Gastroesophageal sphincter (tissue), 4 donors: ENCODE results near the gene GRID1. TPM values are rescaled to one million over a fixed set of nuclear protein-coding genes. Genes with fewer than 3 reads are reported as not detected.
"Not testable (repeated sequence)": the region's sequence is repeated elsewhere in the genome, so short reads cannot be mapped to it uniquely, and the experiment has no call there.

Experiments used
- ATAC-seq: fragments of 150-250 bp; one replicate; pipeline ENCODE4 v1.9.1; 2016; ENCODE audit warnings: mild to moderate bottlenecking, moderate library complexity
- H3K27ac ChIP-seq, 4 donors: fragments of 200-600 bp; sonication (generic) in 3 of 4; 1 replicate in 3 of 4; 2 replicates in 1 of 4; pipeline ENCODE4 v1.5.1; 2016 to 2019
- H3K27me3 ChIP-seq: fragments of 200-600 bp; sonication (generic); one replicate; pipeline ENCODE4 v1.5.1; 2019
- H3K36me3 ChIP-seq, 2 donors: fragments of 200-600 bp; sonication (generic); one replicate each; pipeline ENCODE4 v1.5.1; 2019; ENCODE audit warnings: control low read depth in 1 of 2
- H3K4me1 ChIP-seq, 3 donors: fragments of 200-600 bp; sonication (generic); 1 replicate in 2 of 3; 2 replicates in 1 of 3; pipeline ENCODE4 v1.5.1; 2016 to 2019; ENCODE audit warnings: control low read depth in 2 of 3
- H3K4me3 ChIP-seq, 2 donors: fragments of 200-600 bp; sonication (generic); one replicate each; pipeline ENCODE4 v1.5.1; 2019; ENCODE audit warnings: mild to moderate bottlenecking in 1 of 2, moderate library complexity in 1 of 2
- H3K9me3 ChIP-seq, 3 donors: fragments of 200-600 bp; sonication (generic); one replicate each; pipeline ENCODE4 v1.5.1; 2017 to 2019; ENCODE audit warnings: control low read depth in 2 of 3
- EP300 ChIP-seq: sonication (generic); formaldehyde crosslinking; IDR thresholded peaks from one replicate; pipeline ENCODE4 v1.6.1; 2017; ENCODE audit warnings: antibody characterized with exemption, mild to moderate bottlenecking
- POLR2A ChIP-seq, 2 donors: fragments of 450-650 bp; IDR thresholded peaks; one replicate each; pipeline ENCODE4 v1.6.1; 2017; ENCODE audit warnings: antibody characterized with exemption in 2 of 2, mild to moderate bottlenecking in 2 of 2, moderate library complexity in 1 of 2
- POLR2AphosphoS5 ChIP-seq: sonication (generic); formaldehyde crosslinking; IDR thresholded peaks from one replicate; pipeline ENCODE4 v1.6.1; 2017; ENCODE audit warnings: antibody characterized with exemption
- WGBS, 2 donors: methylation state at CpG; one replicate each; pipeline ENCODE4 v1.1.5; 2018; ENCODE audit warnings: low coverage in 1 of 2; 5-methylcytosine and 5-hydroxymethylcytosine counted together
- total RNA-seq, 4 donors: library from RNA; depleted of rRNA; stranded (reverse); fragments of >200 nt; gene quantifications; one replicate each; pipeline ENCODE4 v1.1.0, GENCODE V29; 2016
- TF ChIP-seq, protein P1 (sequence below), 4 experiments: fragments of 200-600 bp in 2 of 4; fragments of 450-650 bp in 2 of 4; sonication (generic) in 1 of 4; IDR thresholded peaks; one replicate each; pipeline ENCODE4 v1.5.1; 2017 to 2019; ENCODE audit warnings: antibody characterized with exemption in 4 of 4, mild to moderate bottlenecking in 2 of 4, moderate library complexity in 2 of 4

Gene GRID1
- total RNA-seq, 4 donors from 2014 or later, result 1.2 to 2.7 (median 1.7) TPM

DNA sequence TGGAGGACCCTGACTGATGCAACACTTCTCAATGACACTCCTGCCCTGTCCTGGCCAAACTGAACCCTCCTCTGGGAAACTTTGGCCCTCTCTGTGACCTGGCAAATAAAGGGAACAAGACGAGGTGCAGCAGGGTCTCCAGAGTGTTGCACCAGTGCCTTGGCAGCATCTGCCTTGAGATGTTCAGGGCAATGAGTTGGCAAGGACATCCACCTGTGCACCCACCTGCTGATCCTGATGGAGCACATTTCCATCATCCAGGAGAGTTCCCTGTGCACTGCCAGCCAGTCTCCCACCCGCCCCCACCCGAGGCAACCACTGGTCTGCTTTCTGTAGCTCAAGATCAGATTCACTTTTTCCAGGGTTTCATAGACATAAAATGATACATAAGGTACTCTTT is 407.4 kb downstream of the GRID1 start:
- 20 to 60% methylated on average over 1 of the region's 3 CpGs for WGBS, 2 donors
- H3K27ac ChIP-seq, result no peak overlapping the region
- TF ChIP-seq, protein P1, sequence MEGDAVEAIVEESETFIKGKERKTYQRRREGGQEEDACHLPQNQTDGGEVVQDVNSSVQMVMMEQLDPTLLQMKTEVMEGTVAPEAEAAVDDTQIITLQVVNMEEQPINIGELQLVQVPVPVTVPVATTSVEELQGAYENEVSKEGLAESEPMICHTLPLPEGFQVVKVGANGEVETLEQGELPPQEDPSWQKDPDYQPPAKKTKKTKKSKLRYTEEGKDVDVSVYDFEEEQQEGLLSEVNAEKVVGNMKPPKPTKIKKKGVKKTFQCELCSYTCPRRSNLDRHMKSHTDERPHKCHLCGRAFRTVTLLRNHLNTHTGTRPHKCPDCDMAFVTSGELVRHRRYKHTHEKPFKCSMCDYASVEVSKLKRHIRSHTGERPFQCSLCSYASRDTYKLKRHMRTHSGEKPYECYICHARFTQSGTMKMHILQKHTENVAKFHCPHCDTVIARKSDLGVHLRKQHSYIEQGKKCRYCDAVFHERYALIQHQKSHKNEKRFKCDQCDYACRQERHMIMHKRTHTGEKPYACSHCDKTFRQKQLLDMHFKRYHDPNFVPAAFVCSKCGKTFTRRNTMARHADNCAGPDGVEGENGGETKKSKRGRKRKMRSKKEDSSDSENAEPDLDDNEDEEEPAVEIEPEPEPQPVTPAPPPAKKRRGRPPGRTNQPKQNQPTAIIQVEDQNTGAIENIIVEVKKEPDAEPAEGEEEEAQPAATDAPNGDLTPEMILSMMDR (IDR thresholded peaks at IDR 0.05), result no peak
- TF ChIP-seq POLR2AphosphoS5, result no peak
- no peak for TF ChIP-seq EP300
- no peak for TF ChIP-seq POLR2A (IDR thresholded peaks at IDR 0.05)
- ATAC-seq, result no peak
- peaks cover 0 to 16% (median 0%) of the 10 kb centered on the region in 3 donors for H3K9me3 ChIP-seq
- no peaks in the 10 kb centered on the region for H3K4me1 ChIP-seq
- H3K27me3 ChIP-seq, result peaks cover 8% of the 10 kb centered on the region
- no peak overlapping the region for H3K4me3 ChIP-seq
- no peaks in the 10 kb centered on the region for H3K36me3 ChIP-seq

DNA sequence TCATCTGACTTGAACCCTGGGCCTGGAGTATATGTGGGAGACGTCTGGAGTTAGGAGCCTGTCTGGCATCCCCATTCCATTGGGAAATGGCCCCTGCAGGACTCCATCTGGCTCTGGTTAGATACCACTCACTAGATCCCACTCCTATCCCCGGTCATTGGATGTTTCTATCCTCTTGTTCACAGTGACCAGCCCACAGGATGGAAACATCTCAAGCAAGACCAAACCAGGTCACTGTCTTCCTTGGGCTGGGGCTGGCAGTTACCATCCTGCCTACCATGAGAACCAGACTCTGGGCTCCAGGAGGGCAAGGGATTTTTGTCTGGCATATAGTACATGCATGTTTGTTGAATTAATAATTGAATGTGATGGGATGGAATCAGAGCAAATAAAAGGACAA is 415.7 kb downstream of the GRID1 start:
- no peaks in the 10 kb centered on the region for H3K4me1 ChIP-seq
- H3K27ac ChIP-seq, result no peak overlapping the region
- no peak for TF ChIP-seq POLR2AphosphoS5
- TF ChIP-seq POLR2A (IDR thresholded peaks at IDR 0.05), result no peak
- TF ChIP-seq, protein P1 (IDR thresholded peaks at IDR 0.05), result no peak
- no peak for TF ChIP-seq EP300
- no peaks in the 10 kb centered on the region for H3K36me3 ChIP-seq
- ATAC-seq, result no peak
- no peak overlapping the region for H3K4me3 ChIP-seq
- no peaks in the 10 kb centered on the region for H3K9me3 ChIP-seq
- H3K27me3 ChIP-seq, result no peaks in the 10 kb centered on the region
- 80% methylated on average over 1 of the region's 2 CpGs; no CpG with 5 or more reads in 1 of the 2 donors for WGBS, 2 donors

DNA sequence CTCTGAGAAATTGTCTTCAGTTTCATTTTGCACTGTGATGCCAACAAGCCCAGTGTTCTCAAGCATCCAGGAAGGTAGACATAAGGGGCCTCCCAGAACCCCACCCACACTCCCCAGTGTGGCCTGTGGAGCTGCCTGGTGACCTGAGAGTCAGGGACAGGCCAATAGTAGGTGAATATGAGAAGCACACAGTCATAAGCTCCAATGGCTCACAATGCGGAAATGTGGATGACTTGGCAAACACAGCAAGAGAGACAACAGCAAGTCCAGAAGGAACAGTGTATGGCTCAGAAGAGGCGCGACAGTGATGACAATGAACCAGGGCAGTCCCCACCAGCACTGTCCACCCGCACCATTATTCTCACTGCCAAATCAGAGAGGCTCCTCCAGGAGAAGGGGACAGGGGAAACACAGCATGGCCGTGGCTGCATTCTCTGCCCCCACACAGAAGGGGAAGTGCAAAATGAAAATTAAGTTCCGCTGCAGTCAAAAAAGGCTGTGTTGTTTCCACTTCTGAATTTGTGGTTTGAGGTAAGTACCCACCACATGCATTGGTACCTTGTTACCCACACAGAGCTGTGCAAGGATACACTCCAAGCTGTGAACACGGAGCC is 419.8 kb downstream of the GRID1 start:
- Histone ChIP-seq H3K9me3 (no peaks in the 10 kb centered on the region), H3K36me3 (no peaks in the 10 kb centered on the region), H3K4me3 (no peak overlapping the region), H3K27me3 (peaks cover 4% of the 10 kb centered on the region), H3K4me1 (no peaks in the 10 kb centered on the region), H3K27ac (no peak overlapping the region)
- ATAC-seq, result no peak
- TF ChIP-seq, protein P1 (IDR thresholded peaks at IDR 0.05), result no peak
- TF ChIP-seq POLR2A (IDR thresholded peaks at IDR 0.05) (no peak), EP300 (no peak), POLR2AphosphoS5 (no peak)
- WGBS, 2 donors, result 76 to 84% methylated on average over 3 to 7 of the region's 7 CpGs

DNA sequence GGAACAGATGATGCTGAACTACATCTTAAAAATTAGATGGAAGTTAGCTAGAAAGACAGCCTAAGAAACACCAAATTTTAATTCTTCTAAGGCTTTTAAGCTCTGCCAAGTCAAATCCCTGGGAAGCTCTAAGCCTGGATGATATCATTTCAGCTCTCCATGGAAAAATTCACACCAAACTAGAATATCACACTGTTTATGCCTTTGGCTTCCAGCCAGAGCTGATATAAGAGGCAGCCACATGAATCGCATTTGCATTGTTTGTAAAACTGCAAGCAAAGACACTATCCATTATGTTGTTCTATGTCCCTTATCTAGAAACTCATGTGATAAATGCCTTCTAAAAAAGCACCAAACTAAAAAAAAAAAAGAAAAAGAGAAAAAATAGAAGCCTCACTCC is 430.4 kb downstream of the GRID1 start:
- Histone ChIP-seq H3K4me1 (no peaks in the 10 kb centered on the region), H3K36me3 (no peaks in the 10 kb centered on the region), H3K27ac (no peak overlapping the region), H3K4me3 (no peak overlapping the region), H3K27me3 (no peaks in the 10 kb centered on the region), H3K9me3 (no peaks in the 10 kb centered on the region)
- TF ChIP-seq POLR2A (IDR thresholded peaks at IDR 0.05) (no peak), EP300 (no peak)
- TF ChIP-seq, protein P1 (IDR thresholded peaks at IDR 0.05), result no peak
- 0 to 22% methylated on average over 1 of the region's 1 CpG for WGBS, 2 donors
- ATAC-seq, result no peak

DNA sequence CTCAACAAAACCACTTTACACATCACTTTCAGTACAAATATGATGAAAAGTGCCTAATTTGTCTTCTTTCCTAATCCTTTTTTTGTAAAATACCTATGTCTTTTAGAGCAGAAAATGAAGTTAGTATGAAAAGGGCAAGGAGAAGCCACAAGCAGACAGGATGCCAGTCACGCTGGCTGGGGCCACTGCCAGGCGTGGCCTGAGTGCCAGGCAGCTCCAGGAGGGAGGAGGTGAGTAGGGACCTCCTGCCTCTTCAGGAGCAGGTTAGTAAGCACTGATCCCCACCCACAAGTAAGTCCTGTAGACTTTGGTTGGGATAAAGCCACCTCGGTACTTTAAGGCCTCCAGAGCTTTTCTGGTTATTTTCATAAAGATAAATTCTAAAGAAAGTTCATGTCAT is 432.0 kb downstream of the GRID1 start:
- no peak overlapping the region for H3K27ac ChIP-seq
- WGBS, 2 donors, result 87 to 100% methylated on average over 2 to 3 of the region's 3 CpGs
- H3K4me3 ChIP-seq, result no peak overlapping the region
- H3K4me1 ChIP-seq, result no peaks in the 10 kb centered on the region
- no peaks in the 10 kb centered on the region for H3K9me3 ChIP-seq
- no peak for ATAC-seq
- no peaks in the 10 kb centered on the region for H3K27me3 ChIP-seq
- no peaks in the 10 kb centered on the region for H3K36me3 ChIP-seq
- TF ChIP-seq POLR2A (IDR thresholded peaks at IDR 0.05), result no peak
- TF ChIP-seq, protein P1 (IDR thresholded peaks at IDR 0.05), result no peak
- TF ChIP-seq POLR2AphosphoS5, result no peak

DNA sequence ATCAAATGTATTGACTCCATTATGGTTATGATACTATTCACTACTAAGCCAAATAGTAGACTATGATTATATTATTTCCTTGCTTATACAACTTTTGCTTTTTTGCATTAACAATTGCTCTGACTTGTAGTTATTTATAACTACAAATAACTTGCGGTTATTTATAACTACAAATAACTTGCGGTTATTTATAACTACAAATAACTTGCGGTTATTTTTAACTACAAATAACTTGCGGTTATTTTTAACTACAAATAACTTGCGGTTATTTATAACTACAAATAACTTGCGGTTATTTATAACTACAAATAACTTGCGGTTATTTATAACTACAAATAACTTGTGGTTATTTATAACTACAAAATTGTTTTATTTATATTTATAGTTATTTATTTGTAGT is 436.6 kb downstream of the GRID1 start:
- not testable (repeated sequence) for H3K4me3 ChIP-seq, H3K27me3 ChIP-seq, H3K27ac ChIP-seq, ATAC-seq, H3K4me1 ChIP-seq, H3K9me3 ChIP-seq, H3K36me3 ChIP-seq
- WGBS, 2 donors, result 71 to 78% methylated on average over 7 of the region's 7 CpGs
